Glutamatergic neuron (in vitro differentiated cells): ENCODE data around the gene ABCA3. TPM values are rescaled to one million over a fixed set of nuclear protein-coding genes. Genes with fewer than 3 reads are reported as not detected.

Experiments used
- DNase-seq: peaks from one replicate; pipeline ENCODE4 v3.0.0; 2022
- H3K27ac Mint-ChIP-seq: one replicate; pipeline ENCODE4 v1.8.0; 2020; ENCODE audit warnings: mild to moderate bottlenecking, mixed read lengths, inconsistent platforms; ENCODE audit not compliant: unreplicated experiment
- H3K27me3 Mint-ChIP-seq: one replicate; pipeline ENCODE4 v1.8.0; 2020; ENCODE audit warnings: mild to moderate bottlenecking, moderate library complexity, mixed read lengths, inconsistent platforms; ENCODE audit not compliant: unreplicated experiment
- H3K36me3 Mint-ChIP-seq: one replicate; pipeline ENCODE4 v1.8.0; 2020; ENCODE audit warnings: mild to moderate bottlenecking, mixed read lengths, inconsistent platforms; ENCODE audit not compliant: unreplicated experiment
- H3K4me1 Mint-ChIP-seq: one replicate; pipeline ENCODE4 v1.8.0; 2020; ENCODE audit warnings: mild to moderate bottlenecking, low read depth, mixed read lengths, inconsistent platforms; ENCODE audit not compliant: unreplicated experiment
- H3K4me3 Mint-ChIP-seq: one replicate; pipeline ENCODE4 v1.8.0; 2020; ENCODE audit warnings: mild to moderate bottlenecking, mixed read lengths, inconsistent platforms; ENCODE audit not compliant: unreplicated experiment
- H3K9me3 Mint-ChIP-seq: one replicate; pipeline ENCODE4 v1.8.0; 2020; ENCODE audit warnings: mild to moderate bottlenecking, moderate library complexity, mixed read lengths, inconsistent platforms; ENCODE audit not compliant: unreplicated experiment
- CTCF ChIP-seq: fragments of 200-600 bp; sonication (generic); IDR thresholded peaks from one replicate; pipeline ENCODE4 v1.5.0; 2021; ENCODE audit not compliant: partially characterized antibody, unreplicated experiment
- total RNA-seq: library from RNA; stranded (reverse); fragmentation: NEBNext Ultra II Directional; extraction: Animal tissue kit (Norgen Biotek cat#: 25700); gene quantifications from one replicate; pipeline ENCODE4 v1.2.1, GENCODE V29; 2021; ENCODE audit not compliant: unreplicated experiment

Gene ABCA3
- total RNA-seq, 1 donor from 2014 or later, result 110 TPM

- TF ChIP-seq CTCF, result no peak
- Mint-ChIP-seq H3K4me3 (no peak overlapping the region), H3K36me3 (peaks cover 21% of the 10 kb centered on the region), H3K27me3 (peaks cover 2% of the 10 kb centered on the region), H3K9me3 (peaks cover 4% of the 10 kb centered on the region), H3K27ac (no peak overlapping the region), H3K4me1 (no peaks in the 10 kb centered on the region)
- DNase-seq, result no peak
These were observed 14.3 kb downstream of the ABCA3 start for GRCh38 chr16:2326191-2326590.

GRCh38 chr16:2325791-2326190 is 14.7 kb downstream of the ABCA3 start:
- H3K4me3 Mint-ChIP-seq, result no peak overlapping the region
- TF ChIP-seq CTCF, result no peak
- H3K27ac Mint-ChIP-seq, result no peak overlapping the region
- no peaks in the 10 kb centered on the region for H3K4me1 Mint-ChIP-seq
- DNase-seq, result no peak
- H3K36me3 Mint-ChIP-seq, result peaks cover 17% of the 10 kb centered on the region
- no peaks in the 10 kb centered on the region for H3K27me3 Mint-ChIP-seq
- H3K9me3 Mint-ChIP-seq, result peaks cover under 1% of the 10 kb centered on the region

GRCh38 chr16:2325181-2325580 is 15.3 kb downstream of the ABCA3 start:
- Mint-ChIP-seq H3K27me3 (no peaks in the 10 kb centered on the region), H3K4me3 (no peak overlapping the region), H3K9me3 (peaks cover 2% of the 10 kb centered on the region), H3K27ac (no peak overlapping the region), H3K4me1 (no peaks in the 10 kb centered on the region), H3K36me3 (peaks cover 16% of the 10 kb centered on the region)
- no peak for DNase-seq
- TF ChIP-seq CTCF, result no peak

- Mint-ChIP-seq H3K4me3 (no peak overlapping the region), H3K27me3 (no peaks in the 10 kb centered on the region), H3K27ac (no peak overlapping the region), H3K36me3 (peaks cover 12% of the 10 kb centered on the region), H3K9me3 (peaks cover 2% of the 10 kb centered on the region), H3K4me1 (no peaks in the 10 kb centered on the region)
- TF ChIP-seq CTCF, result no peak
- no peak for DNase-seq
These were observed 16.1 kb downstream of the ABCA3 start for GRCh38 chr16:2324296-2324859.

- no peaks in the 10 kb centered on the region for H3K4me1 Mint-ChIP-seq
- no peak for DNase-seq
- H3K9me3 Mint-ChIP-seq, result peaks cover 4% of the 10 kb centered on the region
- H3K36me3 Mint-ChIP-seq, result peaks cover 15% of the 10 kb centered on the region
- no peaks in the 10 kb centered on the region for H3K27me3 Mint-ChIP-seq
- no peak overlapping the region for H3K27ac Mint-ChIP-seq
- no peak overlapping the region for H3K4me3 Mint-ChIP-seq
- TF ChIP-seq CTCF, result no peak
These were observed 16.8 kb downstream of the ABCA3 start for GRCh38 chr16:2323701-2324100.
